HG03521 (cell line): ENCODE results near the gene TCFL5.

Source experiments
- ATAC-seq: cut with Tn5 transposase; IDR thresholded peaks from one replicate; pipeline ENCODE4 v1.9.1; 2021; ENCODE audit warnings: mild to moderate bottlenecking, moderate library complexity; ENCODE audit not compliant: unreplicated experiment

The TCFL5 gene

GRCh38 chr20:62825333-62825985 lies 36.2 kb downstream of the TCFL5 start:
- ATAC-seq, result no peak

- ATAC-seq, result no peak
Observed at GRCh38 chr20:62824476-62825332, 36.9 kb downstream of the TCFL5 start.

DNA sequence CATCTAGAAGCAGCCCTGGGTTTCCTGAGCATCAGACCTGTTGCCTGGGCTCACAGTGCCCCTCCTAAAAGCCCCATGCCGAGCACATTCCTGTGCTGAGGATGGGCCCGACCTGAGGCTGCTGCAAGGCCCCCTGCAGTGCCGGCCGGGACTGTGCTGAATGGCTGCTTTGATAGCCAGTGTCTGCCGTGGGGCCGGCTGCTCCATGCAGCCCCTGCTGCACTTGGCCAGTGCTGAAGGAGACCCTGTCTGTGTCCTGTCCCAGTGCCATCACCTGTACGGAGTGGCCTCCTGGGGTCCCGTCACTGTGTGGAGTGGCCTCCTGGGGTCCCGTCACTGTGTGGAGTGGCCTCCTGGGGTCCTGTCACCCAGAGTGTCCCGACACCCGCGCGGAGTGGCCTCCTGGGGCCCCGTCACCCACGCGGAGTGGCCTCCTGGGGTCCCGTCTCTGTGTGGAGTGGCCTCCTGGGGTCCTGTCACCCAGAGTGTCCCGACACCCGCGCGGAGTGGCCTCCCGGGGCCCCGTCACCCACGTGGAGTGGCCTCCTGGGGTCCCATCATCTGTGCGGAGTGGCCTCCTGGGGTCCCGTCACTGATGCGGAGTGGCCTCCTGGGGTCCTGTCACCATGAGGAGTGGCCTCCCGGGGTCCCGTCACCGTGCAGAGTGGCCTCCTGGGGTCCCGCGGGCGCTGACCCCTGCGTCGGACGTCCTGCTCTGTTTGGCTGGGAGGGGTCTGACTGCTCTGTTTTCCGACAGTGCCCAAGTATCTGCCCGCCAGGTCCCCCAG lies 37.7 kb downstream of the TCFL5 start:
- no peak for ATAC-seq

GRCh38 chr20:62822788-62823651 lies 38.6 kb downstream of the TCFL5 start:
- no peak for ATAC-seq

- ATAC-seq, result no peak
Observed at GRCh38 chr20:62822239-62822787, 39.3 kb downstream of the TCFL5 start.

DNA sequence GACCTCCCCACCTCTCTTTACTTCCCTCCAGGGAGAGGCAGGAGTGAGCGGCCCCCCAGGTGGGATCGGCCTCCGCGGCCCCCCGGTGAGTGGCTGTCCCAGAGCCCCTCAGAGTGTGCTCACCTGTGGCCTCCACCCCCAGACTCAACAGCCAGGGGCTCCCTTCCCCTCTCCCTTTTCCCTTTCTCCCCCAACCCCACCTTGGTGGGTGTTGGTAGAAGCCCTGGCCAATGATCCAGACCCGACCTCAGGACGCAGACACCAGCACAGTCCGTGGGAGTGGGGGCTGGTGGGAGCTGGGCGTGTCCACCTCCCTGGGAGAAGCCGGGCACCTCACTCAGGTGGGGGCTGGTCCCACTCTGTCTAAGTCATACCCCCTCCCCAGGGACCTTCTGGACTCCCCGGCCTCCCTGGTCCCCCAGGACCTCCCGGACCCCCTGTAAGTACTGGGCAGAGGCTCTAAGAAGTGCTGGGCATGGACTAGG lies 39.9 kb downstream of the TCFL5 start:
- no peak for ATAC-seq

DNA sequence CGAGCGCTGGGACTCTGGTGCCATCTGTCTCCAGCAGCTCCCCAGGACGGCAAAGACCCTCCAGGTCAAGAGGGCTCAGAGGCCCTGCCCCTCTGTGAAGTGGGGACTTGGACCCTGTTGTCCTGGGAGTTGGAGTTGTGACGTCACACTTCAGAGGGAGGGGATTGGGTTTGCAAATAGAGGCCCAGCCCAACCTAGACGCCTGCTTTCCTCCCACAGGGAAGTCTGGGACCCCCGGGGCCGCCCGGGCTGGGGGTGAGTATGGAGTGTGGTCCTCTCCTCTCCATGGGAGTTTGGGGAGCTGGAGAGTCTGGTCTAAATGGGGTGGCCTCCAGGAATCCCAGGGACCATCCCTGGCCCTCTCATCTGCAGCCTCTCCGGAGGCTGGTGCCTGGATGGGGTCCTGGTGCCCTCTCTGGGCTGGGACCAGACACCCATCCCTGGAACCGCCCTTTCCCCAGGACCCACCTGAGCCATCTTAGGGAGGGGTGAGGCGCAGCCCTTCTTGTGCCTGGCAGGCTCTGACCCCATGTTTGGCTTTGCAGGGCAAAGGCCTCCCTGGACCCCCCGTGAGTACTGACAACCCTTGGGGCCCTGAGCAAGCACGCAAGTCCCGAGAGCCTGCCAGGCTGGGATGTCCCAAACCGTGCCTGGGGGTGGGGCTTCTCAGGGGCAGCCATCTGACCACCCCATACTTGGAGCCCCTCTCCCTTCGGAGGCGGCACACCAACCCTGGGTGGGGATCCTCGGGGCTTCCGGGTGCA lies 40.5 kb downstream of the TCFL5 start:
- no peak for ATAC-seq

DNA sequence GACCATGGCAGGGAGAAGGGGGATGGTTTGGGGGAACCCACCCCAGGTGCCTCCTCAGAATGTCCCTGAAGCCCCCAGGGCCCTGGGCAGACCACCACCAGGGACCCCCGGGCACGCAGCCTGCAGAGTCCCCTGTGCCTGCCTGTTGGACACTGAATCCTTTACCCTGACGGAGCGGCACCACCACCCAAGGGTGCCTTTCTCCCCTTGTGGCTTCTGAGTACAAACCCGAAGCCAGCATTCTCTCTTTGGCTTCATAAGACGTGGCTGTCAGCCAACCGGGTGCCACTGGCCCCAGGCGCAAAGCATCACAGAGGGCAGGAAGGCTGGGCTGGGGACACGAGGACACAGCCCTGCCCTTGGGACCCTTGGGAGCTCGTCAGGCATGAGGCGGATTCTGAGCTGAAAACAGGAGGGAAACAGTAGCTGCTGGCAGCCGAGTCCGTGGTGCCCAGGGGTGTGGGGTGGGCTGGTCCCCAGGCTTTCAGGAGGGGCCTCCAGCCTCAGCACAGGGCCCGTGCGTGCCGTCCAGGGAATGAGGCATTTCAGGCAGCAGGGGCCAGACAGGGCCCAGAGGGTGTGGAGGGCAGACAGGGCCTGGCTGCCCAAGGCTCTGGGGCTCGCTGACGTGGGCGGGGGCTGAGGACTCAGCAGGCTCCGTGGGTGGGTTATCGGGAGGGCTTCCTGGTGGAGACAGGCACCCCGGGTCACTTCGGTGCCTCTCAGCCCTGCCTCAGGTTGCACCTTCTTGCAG lies 41.2 kb downstream of the TCFL5 start:
- no peak for ATAC-seq

DNA sequence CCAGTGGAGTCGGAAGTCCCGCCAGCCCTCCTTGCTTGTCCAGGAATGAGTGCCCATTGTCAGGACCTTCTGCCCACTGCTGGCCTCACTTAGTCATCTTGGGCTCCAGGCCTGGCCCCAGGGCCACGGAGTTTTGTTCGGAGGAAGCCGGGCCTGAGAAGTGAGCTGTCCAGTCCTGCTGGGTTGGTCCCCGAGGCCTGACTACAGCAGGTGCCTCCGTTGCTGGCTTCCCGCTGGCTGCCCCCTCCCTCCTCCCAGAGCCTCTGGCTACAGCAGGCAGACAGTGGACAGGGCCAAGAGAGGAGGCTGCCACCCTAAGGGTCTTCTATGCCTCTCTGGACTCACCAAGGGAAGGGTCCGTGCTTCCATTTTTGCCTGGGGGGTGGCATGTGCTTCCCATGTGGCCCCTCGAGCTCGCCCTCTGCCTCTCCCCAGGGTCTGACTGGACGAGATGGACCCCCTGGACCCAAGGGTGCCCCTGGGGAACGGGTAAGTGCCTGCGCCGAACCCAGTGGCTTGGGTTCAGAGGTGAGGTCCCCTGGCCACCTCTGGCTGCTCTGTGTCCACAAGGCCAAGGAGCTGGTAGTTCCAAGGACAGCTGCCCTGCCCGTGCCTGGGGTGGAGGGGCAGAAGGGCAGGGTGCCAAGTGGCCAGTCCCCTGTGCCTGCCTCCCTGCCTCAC lies 42.0 kb downstream of the TCFL5 start:
- ATAC-seq, result no peak

DNA sequence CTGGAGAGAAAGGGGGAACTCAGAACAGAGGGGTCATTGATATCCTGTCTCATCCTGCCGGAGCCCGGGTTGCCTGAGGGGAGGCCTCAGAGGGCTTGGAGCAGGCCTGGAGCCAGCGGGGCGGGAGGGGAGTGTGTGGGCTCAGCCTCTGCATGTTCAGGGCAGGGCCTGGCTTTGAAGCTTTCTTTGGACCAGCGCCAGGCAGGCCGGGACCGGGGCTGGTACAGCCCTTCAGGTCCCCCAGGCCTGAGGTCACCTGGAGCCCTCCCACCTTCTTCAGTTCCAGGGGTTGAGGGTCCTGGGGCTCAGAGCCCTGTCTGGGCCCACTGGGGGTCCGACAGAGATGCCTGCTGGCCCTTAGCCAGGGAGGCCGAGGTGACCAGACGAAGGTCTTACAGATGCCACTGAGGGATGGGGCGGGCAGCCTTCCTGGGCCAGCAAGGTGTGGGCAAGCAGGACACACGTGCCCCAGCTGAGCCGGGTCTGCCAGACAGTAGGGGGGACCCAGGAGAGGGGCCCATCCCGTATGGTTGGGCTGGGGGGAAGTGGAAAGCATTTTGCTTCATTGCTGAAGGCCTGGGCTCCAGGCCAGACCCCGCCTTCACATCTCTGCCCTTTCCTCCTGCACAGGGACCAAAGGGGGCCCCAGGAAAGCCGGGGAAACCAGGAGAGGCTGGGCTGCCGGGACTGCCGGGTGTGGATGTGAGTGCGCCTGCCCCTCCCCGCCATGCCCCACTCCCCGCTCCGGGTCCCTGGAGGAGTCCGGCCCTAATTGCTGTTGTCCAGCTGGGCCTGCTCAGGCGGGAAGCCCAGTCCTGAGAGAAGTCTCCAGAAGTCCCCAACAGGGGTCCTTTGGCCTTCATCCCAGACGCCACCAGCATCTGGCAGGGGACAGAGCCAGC lies 42.8 kb downstream of the TCFL5 start:
- no peak for ATAC-seq

DNA sequence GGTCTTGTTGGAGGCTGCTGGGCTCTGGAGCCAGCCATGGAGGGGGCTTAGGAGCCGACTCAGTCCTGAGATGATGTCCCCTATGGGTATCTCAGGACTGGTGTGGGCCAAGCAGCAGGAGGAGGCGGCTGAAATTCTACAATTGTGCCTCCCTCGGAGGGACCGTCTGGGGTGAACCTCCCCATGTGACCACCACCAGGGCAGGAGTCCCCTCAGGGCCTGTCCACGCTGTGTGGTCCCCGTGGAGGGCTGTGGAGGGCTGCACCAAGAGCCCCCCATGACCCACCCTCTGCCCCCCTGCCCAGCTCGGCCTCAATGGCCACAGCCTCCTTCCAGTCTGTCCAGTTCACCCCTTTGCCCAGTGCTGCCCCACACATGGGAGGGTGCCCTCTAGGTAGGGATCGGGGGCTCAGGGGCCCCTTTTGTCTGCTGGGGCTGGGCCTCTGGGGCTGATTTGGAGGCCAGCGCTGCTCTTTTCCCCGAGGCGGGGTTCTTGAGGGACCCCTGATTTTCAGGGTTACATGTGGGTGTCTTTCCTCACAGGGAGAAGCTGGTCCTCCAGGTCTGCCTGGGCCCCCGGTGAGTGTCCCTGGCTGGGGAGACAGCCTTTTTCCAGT lies 43.5 kb downstream of the TCFL5 start:
- no peak for ATAC-seq

GRCh38 chr20:62816884-62817873 lies 44.4 kb downstream of the TCFL5 start, which contains the start of gene COL9A3:
COL9A3 (plus strand) TSS chr20:62817050; CDS start chr20:62817065, 15 bp downstream.
- ATAC-seq, result no peak

DNA sequence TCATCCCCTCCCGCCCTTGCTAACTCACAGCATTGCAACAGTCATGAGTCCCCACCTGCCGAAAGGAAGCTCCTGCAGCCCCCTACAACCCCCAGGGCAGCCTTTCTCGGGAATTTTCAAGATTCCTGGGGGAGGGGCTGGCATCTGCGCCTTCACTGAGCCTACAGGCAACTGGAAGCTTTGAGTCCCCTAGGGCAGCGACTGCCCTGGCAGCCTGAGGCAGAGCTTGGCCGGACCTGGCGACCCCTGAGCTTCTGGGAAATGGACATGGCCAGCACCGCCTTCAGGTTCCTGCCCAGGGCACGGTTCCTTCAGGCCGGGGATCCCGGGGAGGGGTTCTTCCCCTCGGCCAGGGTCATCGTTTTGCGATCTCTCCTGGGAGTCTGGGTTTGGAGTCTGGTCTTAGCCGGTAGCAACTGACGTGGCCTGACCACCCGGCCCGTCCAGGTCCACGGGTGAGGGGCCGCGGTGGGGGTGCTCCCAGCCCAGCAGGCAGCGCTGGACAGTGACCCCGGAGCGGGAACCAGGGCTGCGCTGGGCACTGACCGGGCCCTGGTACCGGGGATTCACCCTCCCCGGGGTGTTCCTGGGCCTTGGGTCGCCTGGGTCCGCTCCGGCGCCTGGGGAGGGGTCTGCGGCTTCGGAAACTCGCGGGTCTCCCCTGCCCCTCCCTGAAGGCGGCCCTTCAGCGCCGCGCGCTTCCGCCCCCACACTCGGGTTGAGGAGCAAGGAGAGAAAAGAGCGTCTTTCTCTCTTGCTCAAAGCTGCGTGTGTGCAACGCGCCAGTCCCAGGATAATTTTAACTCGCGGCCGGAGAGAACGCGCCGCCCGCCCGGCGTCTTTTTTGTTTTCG lies 45.4 kb downstream of the TCFL5 start:
- no peak for ATAC-seq
